WERI-Rb-1 (cell line): Measurements from ENCODE around the gene CREM.

Experiments used
- DNase-seq: peaks from one replicate; pipeline ENCODE4 v3.0.0-alpha.2; 2020
- H3K27ac ChIP-seq: fragments of 250-450 bp; sonication (Bioruptor Pico); 2 replicates; pipeline ENCODE4 v1.5.1; 2020; ENCODE audit warnings: mild to moderate bottlenecking, moderate library complexity
- H3K27me3 ChIP-seq: fragments of 250-450 bp; sonication (Bioruptor Pico); 2 replicates; pipeline ENCODE4 v1.5.1; 2021; ENCODE audit warnings: mild to moderate bottlenecking, low read depth, moderate library complexity; ENCODE audit not compliant: insufficient read depth, severe bottlenecking
- H3K36me3 ChIP-seq: fragments of 250-450 bp; sonication (Bioruptor Pico); 2 replicates; pipeline ENCODE4 v1.5.1; 2020; ENCODE audit warnings: mild to moderate bottlenecking, moderate library complexity
- H3K4me3 ChIP-seq: 2 replicates; pipeline ENCODE4 v1.5.1; 2011; ENCODE audit warnings: low read depth, mild to moderate bottlenecking, control low read depth, low read length
- H3K9me3 ChIP-seq: fragments of 250-450 bp; sonication (Bioruptor Pico); 2 replicates; pipeline ENCODE4 v1.5.1; 2021; ENCODE audit warnings: mild to moderate bottlenecking, moderate library complexity; ENCODE audit not compliant: severe bottlenecking
- TF ChIP-seq, protein P1 (sequence below): IDR thresholded peaks from 2 replicates; pipeline ENCODE4 v1.5.1; 2011; ENCODE audit warnings: low read depth, mild to moderate bottlenecking, control low read depth, inconsistent platforms, low read length

CREM gene

GRCh38 chr10:35251373-35252100, 124.9 kb downstream of the CREM start:
- TF ChIP-seq, protein P1, sequence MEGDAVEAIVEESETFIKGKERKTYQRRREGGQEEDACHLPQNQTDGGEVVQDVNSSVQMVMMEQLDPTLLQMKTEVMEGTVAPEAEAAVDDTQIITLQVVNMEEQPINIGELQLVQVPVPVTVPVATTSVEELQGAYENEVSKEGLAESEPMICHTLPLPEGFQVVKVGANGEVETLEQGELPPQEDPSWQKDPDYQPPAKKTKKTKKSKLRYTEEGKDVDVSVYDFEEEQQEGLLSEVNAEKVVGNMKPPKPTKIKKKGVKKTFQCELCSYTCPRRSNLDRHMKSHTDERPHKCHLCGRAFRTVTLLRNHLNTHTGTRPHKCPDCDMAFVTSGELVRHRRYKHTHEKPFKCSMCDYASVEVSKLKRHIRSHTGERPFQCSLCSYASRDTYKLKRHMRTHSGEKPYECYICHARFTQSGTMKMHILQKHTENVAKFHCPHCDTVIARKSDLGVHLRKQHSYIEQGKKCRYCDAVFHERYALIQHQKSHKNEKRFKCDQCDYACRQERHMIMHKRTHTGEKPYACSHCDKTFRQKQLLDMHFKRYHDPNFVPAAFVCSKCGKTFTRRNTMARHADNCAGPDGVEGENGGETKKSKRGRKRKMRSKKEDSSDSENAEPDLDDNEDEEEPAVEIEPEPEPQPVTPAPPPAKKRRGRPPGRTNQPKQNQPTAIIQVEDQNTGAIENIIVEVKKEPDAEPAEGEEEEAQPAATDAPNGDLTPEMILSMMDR, result no peak
- Histone ChIP-seq H3K27me3 (no peaks in the 10 kb centered on the region), H3K4me3 (no peak overlapping the region), H3K9me3 (no peaks in the 10 kb centered on the region), H3K27ac (no peak overlapping the region), H3K36me3 (no peaks in the 10 kb centered on the region)
- DNase-seq, result no peak

- Histone ChIP-seq H3K27ac (no peak overlapping the region), H3K27me3 (no peaks in the 10 kb centered on the region), H3K4me3 (no peak overlapping the region), H3K9me3 (no peaks in the 10 kb centered on the region), H3K36me3 (no peaks in the 10 kb centered on the region)
- DNase-seq, result no peak
- TF ChIP-seq, protein P1, result no peak
Observed at GRCh38 chr10:35257057-35257983, 130.7 kb downstream of the CREM start.

DNA sequence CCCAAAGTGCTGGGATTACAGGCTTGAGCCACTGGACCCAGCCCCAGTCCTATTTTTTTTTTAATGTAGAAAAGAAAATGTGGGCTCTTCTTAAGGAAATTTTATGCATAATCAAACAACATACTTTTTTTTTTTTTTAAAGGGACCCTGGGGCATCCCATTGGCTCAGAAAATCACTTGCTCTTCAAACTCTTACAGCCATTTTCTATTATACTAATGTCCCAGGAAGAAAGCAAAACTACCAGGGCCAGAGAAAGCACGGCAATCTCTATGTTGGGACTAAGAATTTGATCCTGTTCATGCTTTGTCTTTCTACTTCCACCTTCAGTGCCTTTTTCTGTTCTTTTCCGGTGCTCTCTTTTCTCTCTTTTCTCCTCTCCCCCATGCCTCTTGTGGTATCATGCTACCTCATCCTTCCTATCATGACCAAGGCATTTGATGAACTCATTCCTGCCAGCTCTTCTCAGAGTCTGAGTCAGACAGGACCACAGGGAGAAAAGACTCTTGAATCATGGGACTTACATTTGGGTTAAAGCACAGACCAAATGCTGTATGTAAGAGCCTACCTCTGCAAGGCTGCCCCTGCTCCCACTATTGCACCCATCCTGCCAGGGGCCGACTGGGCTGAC, 133.2 kb downstream of the CREM start:
- TF ChIP-seq, protein P1, result no peak
- H3K27ac ChIP-seq, result no peak overlapping the region

DNA sequence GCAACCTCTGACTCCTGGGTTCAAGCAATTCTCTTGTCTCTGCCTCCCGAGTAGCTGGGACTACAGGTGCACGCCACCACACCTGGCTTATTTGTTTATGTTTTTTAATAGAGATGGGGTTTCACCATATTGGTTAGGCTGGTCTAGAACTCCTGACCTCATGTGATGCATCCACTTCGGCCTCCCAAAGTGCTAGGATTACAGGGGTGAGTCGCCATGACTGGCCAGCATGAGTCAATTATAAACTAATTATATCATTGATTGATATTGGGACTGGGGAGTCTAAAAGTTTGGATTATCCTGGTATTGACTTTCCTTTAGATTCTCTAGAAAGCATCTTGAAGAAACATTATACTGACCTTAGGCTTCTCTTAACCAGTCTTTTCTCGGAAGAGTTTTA, 135.8 kb downstream of the CREM start:
- Histone ChIP-seq H3K27ac (no peak overlapping the region), H3K27me3 (no peaks in the 10 kb centered on the region), H3K4me3 (no peak overlapping the region), H3K9me3 (no peaks in the 10 kb centered on the region), H3K36me3 (no peaks in the 10 kb centered on the region)
- TF ChIP-seq, protein P1, result no peak
- DNase-seq, result no peak

More for the DNA sequence above, 133.2 kb downstream of the CREM start:
- no peak for DNase-seq
- H3K27me3 ChIP-seq, result no peaks in the 10 kb centered on the region
- no peaks in the 10 kb centered on the region for H3K9me3 ChIP-seq
- no peak overlapping the region for H3K4me3 ChIP-seq
- H3K36me3 ChIP-seq, result no peaks in the 10 kb centered on the region
